ENCODE data around the gene EED.
"Not testable (repeated sequence)": the region's sequence is repeated elsewhere in the genome, so short reads cannot be mapped to it uniquely, and the experiment has no call there.

EED gene

GRCh38 chr11:86219311-86220193 is 25.0 kb upstream of the EED start:
- Histone ChIP-seq H3K4me3 (ENCODE audit: low read depth in 1 of 2, low read length in 1 of 2) (no peak overlapping the region), H3K27me3 (no peaks in the 10 kb centered on the region), H3K27ac (peak overlapping the region; percentile 24), H3K4me1 (ENCODE audit: control insufficient read depth in 1 of 2, insufficient read depth in 1 of 2, low read depth in 1 of 2, low read length in 1 of 2) (peaks cover 22 to 24% of the 10 kb centered on the region in 2 experiments), H3K36me3 (no peaks in the 10 kb centered on the region), H3K9me3 (no peaks in the 10 kb centered on the region)
- TF ChIP-seq CTCF (IDR thresholded peaks at IDR 0.05), result no peak

- no peak for TF ChIP-seq CTCF (IDR thresholded peaks at IDR 0.05)
- H3K27me3 ChIP-seq, result no peaks in the 10 kb centered on the region
- H3K27ac ChIP-seq, result no peak overlapping the region
- H3K4me3 ChIP-seq (ENCODE audit: low read depth in 1 of 2, low read length in 1 of 2), result no peak overlapping the region
- peaks cover 20 to 22% of the 10 kb centered on the region in 2 experiments for H3K4me1 ChIP-seq (ENCODE audit: control insufficient read depth in 1 of 2, insufficient read depth in 1 of 2, low read depth in 1 of 2, low read length in 1 of 2)
- no peaks in the 10 kb centered on the region for H3K36me3 ChIP-seq
- no peaks in the 10 kb centered on the region for H3K9me3 ChIP-seq
These were observed 23.9 kb upstream of the EED start for GRCh38 chr11:86220653-86221052.

GRCh38 chr11:86222081-86222480 is 22.5 kb upstream of the EED start:
- no peak for TF ChIP-seq CTCF (IDR thresholded peaks at IDR 0.05)
- no peak overlapping the region for H3K4me3 ChIP-seq (ENCODE audit: low read depth in 1 of 2, low read length in 1 of 2)
- H3K4me1 ChIP-seq (ENCODE audit: control insufficient read depth in 1 of 2, insufficient read depth in 1 of 2, low read depth in 1 of 2, low read length in 1 of 2), result peaks cover 20 to 22% of the 10 kb centered on the region in 2 experiments
- no peaks in the 10 kb centered on the region for H3K9me3 ChIP-seq
- no peaks in the 10 kb centered on the region for H3K36me3 ChIP-seq
- no peaks in the 10 kb centered on the region for H3K27me3 ChIP-seq
- no peak overlapping the region for H3K27ac ChIP-seq

- H3K27ac ChIP-seq; H3K9me3 ChIP-seq; H3K4me1 ChIP-seq (ENCODE audit: control insufficient read depth in 1 of 2, insufficient read depth in 1 of 2, low read depth in 1 of 2, low read length in 1 of 2); H3K27me3 ChIP-seq; H3K4me3 ChIP-seq (ENCODE audit: low read depth in 1 of 2, low read length in 1 of 2); H3K36me3 ChIP-seq: not testable (repeated sequence)
These were observed 20.0 kb upstream of the EED start for GRCh38 chr11:86224575-86224974.

DNA sequence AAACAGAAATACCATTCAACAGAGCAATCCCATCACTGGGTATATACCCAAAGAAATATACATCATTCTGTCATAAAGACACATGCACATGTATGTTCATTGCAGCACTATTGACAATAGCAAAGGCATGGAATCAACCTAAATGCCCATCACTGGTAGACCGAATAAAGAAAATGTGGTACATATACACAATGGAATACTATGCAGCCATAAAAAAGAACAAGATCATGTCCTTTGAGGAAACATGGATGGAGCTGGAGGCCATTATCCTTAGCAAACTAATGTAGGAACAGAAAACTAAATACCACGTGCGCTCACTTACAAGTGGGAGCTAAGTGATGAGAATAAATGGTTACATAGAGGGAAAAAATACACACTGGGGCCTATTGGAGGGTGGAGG is 19.2 kb upstream of the EED start:
- not testable (repeated sequence) for H3K27me3 ChIP-seq; H3K9me3 ChIP-seq; H3K36me3 ChIP-seq; H3K4me3 ChIP-seq (ENCODE audit: low read depth in 1 of 2, low read length in 1 of 2); H3K27ac ChIP-seq; H3K4me1 ChIP-seq (ENCODE audit: control insufficient read depth in 1 of 2, insufficient read depth in 1 of 2, low read depth in 1 of 2, low read length in 1 of 2)

GRCh38 chr11:86228269-86229038 is 16.1 kb upstream of the EED start:
- no peak for TF ChIP-seq CTCF (IDR thresholded peaks at IDR 0.05)
- Histone ChIP-seq H3K4me3 (ENCODE audit: low read depth in 1 of 2, low read length in 1 of 2) (no peak overlapping the region), H3K36me3 (no peaks in the 10 kb centered on the region), H3K27ac (no peak overlapping the region), H3K9me3 (no peaks in the 10 kb centered on the region), H3K4me1 (ENCODE audit: control insufficient read depth in 1 of 2, insufficient read depth in 1 of 2, low read depth in 1 of 2, low read length in 1 of 2) (no peaks in the 10 kb centered on the region), H3K27me3 (no peaks in the 10 kb centered on the region)

- not testable (repeated sequence) for H3K4me3 ChIP-seq (ENCODE audit: low read depth in 1 of 2, low read length in 1 of 2); H3K36me3 ChIP-seq; H3K4me1 ChIP-seq (ENCODE audit: control insufficient read depth in 1 of 2, insufficient read depth in 1 of 2, low read depth in 1 of 2, low read length in 1 of 2); H3K27me3 ChIP-seq; H3K9me3 ChIP-seq; H3K27ac ChIP-seq
These were observed 15.6 kb upstream of the EED start for GRCh38 chr11:86229039-86229330.
